Esophagus muscularis mucosa (tissue), 3 donors: Measurements from ENCODE around the gene EGF.

Source experiments
- POLR2A ChIP-seq: fragments of 450-650 bp; IDR thresholded peaks from one replicate; pipeline ENCODE4 v1.6.1; 2017; ENCODE audit warnings: antibody characterized with exemption, moderate library complexity, mild to moderate bottlenecking, low read depth
- TF ChIP-seq, protein P1 (sequence below), 3 experiments: fragments of 200-600 bp in 2 of 3; fragments of 450-650 bp in 1 of 3; sonication (generic) in 2 of 3; IDR thresholded peaks; one replicate each; pipeline ENCODE4 v1.5.1; 2017 to 2019; ENCODE audit warnings: antibody characterized with exemption in 3 of 3, mild to moderate bottlenecking in 2 of 3, moderate library complexity in 1 of 3

DNA sequence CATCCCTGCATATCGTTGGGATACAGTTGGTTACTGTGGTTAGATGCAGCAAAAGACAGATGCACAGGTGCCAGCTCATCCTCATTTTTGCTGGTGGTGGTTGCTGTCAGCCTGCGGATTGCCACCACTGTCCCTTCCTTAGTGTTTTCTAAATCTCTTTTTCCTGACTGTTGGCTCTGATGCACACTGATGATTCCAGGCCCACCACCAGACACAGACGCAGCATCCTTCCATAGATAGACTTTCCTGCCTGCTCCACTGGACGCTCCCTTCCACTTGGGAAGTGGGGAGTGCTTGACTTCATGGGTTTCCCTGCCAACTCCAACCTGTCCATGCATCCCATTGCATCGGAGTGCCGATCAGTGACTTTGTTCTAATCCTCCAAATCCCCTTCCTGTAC, 101.5 kb downstream of the EGF start:
- TF ChIP-seq, protein P1, sequence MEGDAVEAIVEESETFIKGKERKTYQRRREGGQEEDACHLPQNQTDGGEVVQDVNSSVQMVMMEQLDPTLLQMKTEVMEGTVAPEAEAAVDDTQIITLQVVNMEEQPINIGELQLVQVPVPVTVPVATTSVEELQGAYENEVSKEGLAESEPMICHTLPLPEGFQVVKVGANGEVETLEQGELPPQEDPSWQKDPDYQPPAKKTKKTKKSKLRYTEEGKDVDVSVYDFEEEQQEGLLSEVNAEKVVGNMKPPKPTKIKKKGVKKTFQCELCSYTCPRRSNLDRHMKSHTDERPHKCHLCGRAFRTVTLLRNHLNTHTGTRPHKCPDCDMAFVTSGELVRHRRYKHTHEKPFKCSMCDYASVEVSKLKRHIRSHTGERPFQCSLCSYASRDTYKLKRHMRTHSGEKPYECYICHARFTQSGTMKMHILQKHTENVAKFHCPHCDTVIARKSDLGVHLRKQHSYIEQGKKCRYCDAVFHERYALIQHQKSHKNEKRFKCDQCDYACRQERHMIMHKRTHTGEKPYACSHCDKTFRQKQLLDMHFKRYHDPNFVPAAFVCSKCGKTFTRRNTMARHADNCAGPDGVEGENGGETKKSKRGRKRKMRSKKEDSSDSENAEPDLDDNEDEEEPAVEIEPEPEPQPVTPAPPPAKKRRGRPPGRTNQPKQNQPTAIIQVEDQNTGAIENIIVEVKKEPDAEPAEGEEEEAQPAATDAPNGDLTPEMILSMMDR (IDR thresholded peaks at IDR 0.05) = no peak
- TF ChIP-seq POLR2A = no peak
